Cardiac fibroblast (primary cell): ENCODE results near the gene PXDN.
"Not testable (repeated sequence)": the region's sequence is repeated elsewhere in the genome, so short reads cannot be mapped to it uniquely, and the experiment has no call there.

Experiments
- DNase-seq, 2 donors: peaks; one replicate each; pipeline versions ENCODE4 v3.0.0 to v3.0.0-alpha.2; 2010; ENCODE audit warnings: low read depth in 2 of 2
- H3K4me3 ChIP-seq, 2 donors: replicated peaks in 1 of 2; 1 replicate in 1 of 2; 2 replicates in 1 of 2; pipeline ENCODE4 v1.5.1; 2011; ENCODE audit warnings: low read depth in 2 of 2, low read length in 2 of 2, mild to moderate bottlenecking in 2 of 2, moderate library complexity in 1 of 2
- TF ChIP-seq, protein P1 (sequence below): IDR thresholded peaks from one replicate; pipeline ENCODE4 v1.5.1; 2011; ENCODE audit warnings: low read depth, mild to moderate bottlenecking, low read length, inconsistent platforms

The PXDN gene

DNA sequence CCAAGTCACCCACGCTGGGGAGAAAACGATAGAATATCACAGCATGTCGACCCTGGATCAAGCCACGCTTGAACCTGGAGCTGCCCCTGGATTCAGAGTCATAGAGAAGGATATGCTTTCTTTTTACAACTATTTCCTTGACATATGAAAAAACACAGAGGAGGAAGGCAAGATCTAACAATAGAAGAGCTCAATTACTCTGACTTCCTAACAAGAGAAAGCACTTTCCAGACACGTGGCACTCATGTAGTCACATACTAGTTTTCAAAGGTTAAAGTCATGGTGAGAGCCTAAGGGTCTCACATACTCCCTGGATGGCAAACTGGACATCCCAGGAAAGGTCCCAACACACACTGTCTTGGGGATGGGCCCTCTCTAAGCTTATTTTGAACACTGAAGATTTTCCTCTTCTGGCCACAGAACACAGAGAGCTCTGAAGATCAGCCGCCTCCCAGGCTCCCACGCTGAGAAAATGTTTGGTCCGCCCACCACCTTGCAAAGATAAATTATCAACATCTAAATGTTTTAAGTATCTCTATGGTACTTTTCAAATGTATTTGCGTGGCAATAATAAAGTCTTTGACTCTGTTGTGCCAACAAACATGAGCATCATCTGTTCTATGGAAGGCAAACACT lies 4.9 kb downstream of the PXDN start:
- TF ChIP-seq, protein P1, sequence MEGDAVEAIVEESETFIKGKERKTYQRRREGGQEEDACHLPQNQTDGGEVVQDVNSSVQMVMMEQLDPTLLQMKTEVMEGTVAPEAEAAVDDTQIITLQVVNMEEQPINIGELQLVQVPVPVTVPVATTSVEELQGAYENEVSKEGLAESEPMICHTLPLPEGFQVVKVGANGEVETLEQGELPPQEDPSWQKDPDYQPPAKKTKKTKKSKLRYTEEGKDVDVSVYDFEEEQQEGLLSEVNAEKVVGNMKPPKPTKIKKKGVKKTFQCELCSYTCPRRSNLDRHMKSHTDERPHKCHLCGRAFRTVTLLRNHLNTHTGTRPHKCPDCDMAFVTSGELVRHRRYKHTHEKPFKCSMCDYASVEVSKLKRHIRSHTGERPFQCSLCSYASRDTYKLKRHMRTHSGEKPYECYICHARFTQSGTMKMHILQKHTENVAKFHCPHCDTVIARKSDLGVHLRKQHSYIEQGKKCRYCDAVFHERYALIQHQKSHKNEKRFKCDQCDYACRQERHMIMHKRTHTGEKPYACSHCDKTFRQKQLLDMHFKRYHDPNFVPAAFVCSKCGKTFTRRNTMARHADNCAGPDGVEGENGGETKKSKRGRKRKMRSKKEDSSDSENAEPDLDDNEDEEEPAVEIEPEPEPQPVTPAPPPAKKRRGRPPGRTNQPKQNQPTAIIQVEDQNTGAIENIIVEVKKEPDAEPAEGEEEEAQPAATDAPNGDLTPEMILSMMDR = no peak
- no peak overlapping the region for H3K4me3 ChIP-seq
- no peak for DNase-seq

DNA sequence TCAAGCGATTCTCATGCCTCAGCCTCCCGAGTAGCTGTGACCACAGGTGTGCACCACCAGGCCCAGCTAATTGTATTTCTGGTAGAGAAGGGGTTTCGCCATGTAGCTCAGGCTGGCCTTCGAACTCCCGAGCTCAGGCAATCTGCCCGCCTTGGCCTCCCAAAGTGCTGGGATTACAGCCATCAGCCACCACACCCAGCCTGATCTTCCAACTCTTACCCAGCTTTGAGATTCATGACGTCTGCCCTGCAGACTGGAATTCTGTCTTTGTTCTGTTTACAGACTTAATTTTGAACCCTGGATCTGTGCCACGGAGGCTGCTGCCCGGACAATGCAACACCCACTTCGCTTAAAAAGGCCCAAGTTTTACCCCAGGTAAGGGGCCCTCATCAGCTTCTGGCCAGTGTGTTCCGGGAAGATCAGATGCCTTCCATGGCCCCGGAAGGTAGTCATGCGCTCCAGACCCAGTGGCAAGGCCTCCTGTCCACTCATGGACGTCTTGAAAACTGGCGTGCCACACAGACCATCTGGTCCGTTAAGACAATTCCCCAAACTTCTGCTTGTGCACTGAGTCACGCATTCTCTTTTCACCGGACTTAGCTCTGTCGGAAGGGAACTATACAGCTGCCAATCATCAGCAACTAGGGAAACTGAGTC lies 5.5 kb downstream of the PXDN start:
- no peak overlapping the region for H3K4me3 ChIP-seq
- TF ChIP-seq, protein P1 = no peak
- no peak for DNase-seq

DNA sequence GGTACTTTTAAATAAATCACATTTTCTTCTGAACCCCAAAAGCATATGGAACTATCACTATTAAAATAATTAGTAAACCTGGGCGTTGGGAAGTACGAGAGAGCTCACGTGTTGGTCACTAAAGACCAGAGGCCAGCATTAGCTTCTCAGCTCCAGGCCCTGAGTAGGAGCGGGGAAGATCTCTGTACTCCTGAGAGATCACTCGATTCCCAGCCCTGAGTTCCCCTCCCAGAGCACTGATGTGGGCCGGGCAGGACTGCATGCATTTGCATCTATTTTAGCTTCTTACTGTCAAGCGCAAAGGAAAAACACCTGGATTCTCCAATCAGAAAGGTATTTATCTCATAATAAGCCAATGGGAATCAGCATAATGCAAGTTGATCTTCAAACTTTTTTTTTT lies 6.2 kb downstream of the PXDN start:
- TF ChIP-seq, protein P1 = no peak
- no peak overlapping the region for H3K4me3 ChIP-seq
- no peak for DNase-seq

DNA sequence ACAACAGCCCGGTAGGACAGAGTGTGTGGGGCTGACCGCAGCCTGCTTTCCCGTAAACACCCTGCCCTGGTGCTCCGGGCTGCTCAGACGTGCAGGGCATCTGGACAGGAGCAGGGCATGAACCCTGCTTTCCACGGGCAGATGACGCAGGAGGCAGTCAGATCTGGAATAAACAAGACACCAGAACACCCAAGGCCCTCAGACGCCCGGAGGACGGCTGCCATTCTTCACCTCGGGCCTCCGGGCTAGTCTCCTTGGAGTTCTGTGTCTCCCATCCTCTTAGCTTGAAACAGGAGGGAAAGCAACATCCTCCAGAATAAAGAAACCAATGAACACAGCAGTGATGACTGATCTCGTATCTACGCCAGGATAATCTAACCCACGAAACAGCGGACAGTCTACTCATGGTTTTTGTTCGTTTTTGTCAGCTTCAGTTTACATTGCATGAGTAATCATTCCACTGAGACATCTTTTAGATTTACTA lies 7.3 kb downstream of the PXDN start:
- peak; percentile 69 to 91 for DNase-seq
- TF ChIP-seq, protein P1 = no peak
- peak overlapping the region in 1 of 2 donors; percentile 29 for H3K4me3 ChIP-seq

DNA sequence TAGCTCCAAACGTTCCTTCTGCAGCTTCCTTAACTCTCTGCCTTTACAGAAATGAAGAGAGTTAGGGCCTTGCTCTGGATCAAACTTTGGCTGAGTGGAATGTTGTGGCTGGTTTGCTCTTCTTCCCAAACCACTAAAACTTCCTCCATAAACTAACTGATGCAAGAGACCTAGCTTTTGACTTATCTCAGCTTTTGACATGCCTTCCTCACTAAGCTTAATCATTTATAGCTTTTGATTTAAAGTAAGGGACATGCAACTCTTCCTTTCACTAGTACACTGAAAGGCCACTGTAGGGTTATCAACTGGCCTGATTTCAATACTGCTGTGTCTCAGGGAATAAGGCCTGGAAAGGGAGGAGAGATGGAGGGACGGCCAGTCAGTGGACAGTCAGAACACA lies 8.3 kb downstream of the PXDN start:
- no peak overlapping the region for H3K4me3 ChIP-seq
- peak in 1 of 2 donors; percentile 31 for DNase-seq
- TF ChIP-seq, protein P1 = no peak

DNA sequence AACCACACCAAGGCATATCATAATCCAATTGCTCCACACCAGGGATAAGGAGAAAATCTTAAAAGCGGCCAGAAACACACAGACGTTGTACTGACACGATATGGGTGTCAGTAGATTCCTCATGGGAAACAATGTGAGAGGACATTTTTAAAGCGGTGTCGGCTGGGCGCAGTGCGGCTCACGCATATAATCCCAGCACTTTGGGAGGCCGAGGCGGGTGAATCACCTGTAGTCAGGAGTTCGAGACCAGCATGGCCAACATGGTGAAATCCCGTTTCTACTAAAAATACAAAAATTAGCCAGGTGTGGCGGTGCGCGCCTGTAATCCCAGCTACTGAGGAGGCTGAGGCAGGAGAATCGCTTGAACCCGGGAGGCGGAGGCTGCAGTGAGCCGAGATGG lies 11.0 kb downstream of the PXDN start:
- not testable (repeated sequence) for H3K4me3 ChIP-seq, DNase-seq

DNA sequence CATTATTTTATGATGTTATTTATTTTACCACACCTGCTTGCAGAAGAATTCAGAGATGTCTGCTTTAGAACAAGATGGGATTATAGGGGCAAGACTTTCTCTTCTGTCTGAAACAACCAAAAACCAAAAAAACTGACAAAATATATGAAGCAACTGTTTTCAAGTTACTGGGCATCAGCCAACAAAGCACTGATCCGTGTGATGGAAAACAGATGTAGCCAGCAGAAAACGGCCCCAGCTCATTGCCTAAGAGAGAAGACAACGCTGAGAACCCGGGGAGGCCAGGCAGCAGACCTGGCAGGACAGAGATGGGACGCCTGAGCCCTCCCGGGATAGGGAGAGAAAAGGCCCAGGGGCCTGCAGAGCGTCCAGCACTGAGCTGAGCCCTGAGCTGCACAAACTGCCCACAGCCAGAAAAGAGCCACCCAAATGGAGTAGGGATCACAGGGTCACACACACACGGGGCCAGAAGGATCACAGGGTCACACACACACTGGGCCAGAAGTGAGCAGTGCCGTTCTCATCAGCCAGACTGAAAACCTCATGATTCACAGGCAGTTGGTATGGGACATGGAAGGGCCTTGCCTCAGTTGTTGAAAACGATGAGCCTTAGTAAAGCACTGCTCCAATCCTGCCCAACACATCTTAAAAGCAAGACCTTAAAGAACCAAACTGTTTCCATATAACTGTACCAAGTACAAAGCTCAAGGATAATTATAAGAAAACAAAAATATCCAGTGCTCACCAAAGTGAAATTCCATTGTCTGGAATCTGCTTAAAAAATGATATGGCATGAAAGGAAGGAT lies 12.1 kb downstream of the PXDN start:
- peak; percentile 92 to 94 for DNase-seq
- H3K4me3 ChIP-seq = peak overlapping the region in 1 of 2 donors; percentile 19
- TF ChIP-seq, protein P1 = no peak
